Upper lobe of right lung (tissue), 1 donor: ENCODE data around the gene KBTBD8. TPM values are rescaled to one million over a fixed set of nuclear protein-coding genes. Genes with fewer than 3 reads are reported as not detected.

ENCODE experiments used
- ATAC-seq: fragments of 200-7000 bp; cut with Tn5 transposase; one replicate; pipeline ENCODE4 v1.9.1; 2020; ENCODE audit warnings: mild to moderate bottlenecking, moderate library complexity
- DNase-seq: peaks from one replicate; pipeline ENCODE4 v3.0.0-alpha.2; 2020
- H3K27ac ChIP-seq: fragments of 200-600 bp; one replicate; pipeline ENCODE4 v1.8.0; 2022
- H3K27me3 ChIP-seq: fragments of 200-600 bp; one replicate; pipeline ENCODE4 v1.8.0; 2022; ENCODE audit warnings: mild to moderate bottlenecking
- H3K36me3 ChIP-seq: fragments of 200-600 bp; one replicate; pipeline ENCODE4 v1.8.0; 2022
- H3K4me1 ChIP-seq: fragments of 200-600 bp; one replicate; pipeline ENCODE4 v1.8.0; 2022
- H3K4me3 ChIP-seq: fragments of 200-600 bp; one replicate; pipeline ENCODE4 v1.8.0; 2022; ENCODE audit warnings: mild to moderate bottlenecking
- H3K9me3 ChIP-seq: fragments of 200-600 bp; one replicate; pipeline ENCODE4 v1.8.0; 2022
- intact Hi-C: fragments of 100-400 bp; cut with DNase I; formaldehyde crosslinking; loops from one replicate; pipeline ENCODE4 v1.11.0; 2022
- total RNA-seq: library from RNA; stranded (reverse); fragmentation: NEBNext Ultra II Directional; extraction: Animal tissue kit (Norgen Biotek cat#: 25700); gene quantifications from one replicate; pipeline ENCODE4 v1.2.1, GENCODE V29; 2021
- TF ChIP-seq, protein P1 (sequence below): fragments of 200-600 bp; IDR thresholded peaks from one replicate; pipeline ENCODE4 v1.8.0; 2022; ENCODE audit warnings: antibody characterized with exemption
- donor health status: DM: no; HTN: yes; CAD: no; lungs with severe emphysema.

The KBTBD8 gene
- total RNA-seq, 1 donor from 2014 or later = 6.0 TPM

DNA sequence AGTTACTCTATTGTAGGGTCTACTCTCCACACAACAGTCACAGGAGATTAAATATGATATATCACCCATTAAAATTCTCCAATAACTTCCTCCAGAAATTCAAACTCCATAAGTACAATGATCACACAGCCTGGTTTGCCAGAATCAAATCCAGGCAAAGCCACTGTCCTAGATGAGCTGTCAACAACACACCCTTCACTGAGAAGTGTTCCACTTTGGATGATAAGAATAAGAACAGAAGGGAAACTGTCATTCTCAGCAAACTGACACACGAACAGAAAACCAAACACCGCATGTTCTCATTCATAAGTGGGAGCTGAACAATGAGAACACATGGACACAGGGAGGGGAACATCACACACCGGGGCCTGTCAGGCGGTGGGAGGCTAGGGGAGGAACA is 41.4 kb upstream of the KBTBD8 start:
- Histone ChIP-seq H3K9me3 (no peaks in the 10 kb centered on the region), H3K4me1 (no peaks in the 10 kb centered on the region), H3K4me3 (no peak overlapping the region), H3K27me3 (peaks cover 7% of the 10 kb centered on the region), H3K36me3 (no peaks in the 10 kb centered on the region), H3K27ac (no peak overlapping the region)
- TF ChIP-seq, protein P1, sequence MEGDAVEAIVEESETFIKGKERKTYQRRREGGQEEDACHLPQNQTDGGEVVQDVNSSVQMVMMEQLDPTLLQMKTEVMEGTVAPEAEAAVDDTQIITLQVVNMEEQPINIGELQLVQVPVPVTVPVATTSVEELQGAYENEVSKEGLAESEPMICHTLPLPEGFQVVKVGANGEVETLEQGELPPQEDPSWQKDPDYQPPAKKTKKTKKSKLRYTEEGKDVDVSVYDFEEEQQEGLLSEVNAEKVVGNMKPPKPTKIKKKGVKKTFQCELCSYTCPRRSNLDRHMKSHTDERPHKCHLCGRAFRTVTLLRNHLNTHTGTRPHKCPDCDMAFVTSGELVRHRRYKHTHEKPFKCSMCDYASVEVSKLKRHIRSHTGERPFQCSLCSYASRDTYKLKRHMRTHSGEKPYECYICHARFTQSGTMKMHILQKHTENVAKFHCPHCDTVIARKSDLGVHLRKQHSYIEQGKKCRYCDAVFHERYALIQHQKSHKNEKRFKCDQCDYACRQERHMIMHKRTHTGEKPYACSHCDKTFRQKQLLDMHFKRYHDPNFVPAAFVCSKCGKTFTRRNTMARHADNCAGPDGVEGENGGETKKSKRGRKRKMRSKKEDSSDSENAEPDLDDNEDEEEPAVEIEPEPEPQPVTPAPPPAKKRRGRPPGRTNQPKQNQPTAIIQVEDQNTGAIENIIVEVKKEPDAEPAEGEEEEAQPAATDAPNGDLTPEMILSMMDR = no peak
- DNase-seq (no peak), ATAC-seq (no peak)
- intact Hi-C loops = no loop called here

DNA sequence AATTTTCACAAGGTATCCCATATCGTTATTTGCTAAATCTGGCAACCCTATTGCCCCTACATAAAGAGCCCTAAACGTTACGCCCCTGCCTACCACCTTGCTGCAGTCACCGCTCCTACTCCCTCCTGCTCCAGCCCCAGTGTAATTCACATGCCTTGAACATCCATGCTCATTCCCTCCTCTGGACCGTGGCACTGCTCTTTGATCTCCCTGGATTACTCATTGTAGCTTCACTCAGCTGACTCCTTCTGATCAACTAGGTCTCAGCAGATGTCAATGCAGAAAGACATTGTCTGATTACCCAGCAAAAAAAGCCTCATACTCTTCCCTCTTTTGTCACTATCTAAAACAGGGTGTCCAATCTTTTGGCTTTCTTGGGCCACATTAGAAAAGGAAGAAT is 40.7 kb upstream of the KBTBD8 start:
- Histone ChIP-seq H3K9me3 (no peaks in the 10 kb centered on the region), H3K4me1 (no peaks in the 10 kb centered on the region), H3K36me3 (no peaks in the 10 kb centered on the region), H3K27me3 (peaks cover 7% of the 10 kb centered on the region), H3K4me3 (no peak overlapping the region), H3K27ac (no peak overlapping the region)
- ATAC-seq (no peak), DNase-seq (no peak)
- TF ChIP-seq, protein P1 = no peak
- intact Hi-C loops = no loop called here

DNA sequence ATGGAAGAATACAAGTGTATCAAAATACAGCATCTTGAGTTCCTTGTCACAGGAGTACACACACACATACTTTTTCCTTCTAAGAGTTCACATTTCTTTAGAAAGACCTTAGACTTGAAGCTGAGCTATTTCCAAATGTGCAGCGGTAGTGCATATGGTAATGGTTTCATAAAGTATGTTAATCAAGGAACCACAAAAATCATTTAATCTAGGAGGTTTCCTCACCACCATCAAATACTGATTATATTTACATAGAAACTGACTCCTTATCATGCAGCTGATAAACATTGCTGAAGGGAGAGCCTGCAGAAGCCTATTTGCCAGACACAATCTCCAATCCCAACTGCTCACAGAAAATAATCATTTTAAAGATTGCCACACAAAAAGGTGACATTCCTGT is 40.0 kb upstream of the KBTBD8 start:
- ATAC-seq = no peak
- Histone ChIP-seq H3K4me1 (no peaks in the 10 kb centered on the region), H3K4me3 (no peak overlapping the region), H3K27me3 (peaks cover 7% of the 10 kb centered on the region), H3K36me3 (no peaks in the 10 kb centered on the region), H3K27ac (no peak overlapping the region), H3K9me3 (no peaks in the 10 kb centered on the region)
- DNase-seq = no peak
- intact Hi-C loops = no loop called here
- TF ChIP-seq, protein P1 = no peak

DNA sequence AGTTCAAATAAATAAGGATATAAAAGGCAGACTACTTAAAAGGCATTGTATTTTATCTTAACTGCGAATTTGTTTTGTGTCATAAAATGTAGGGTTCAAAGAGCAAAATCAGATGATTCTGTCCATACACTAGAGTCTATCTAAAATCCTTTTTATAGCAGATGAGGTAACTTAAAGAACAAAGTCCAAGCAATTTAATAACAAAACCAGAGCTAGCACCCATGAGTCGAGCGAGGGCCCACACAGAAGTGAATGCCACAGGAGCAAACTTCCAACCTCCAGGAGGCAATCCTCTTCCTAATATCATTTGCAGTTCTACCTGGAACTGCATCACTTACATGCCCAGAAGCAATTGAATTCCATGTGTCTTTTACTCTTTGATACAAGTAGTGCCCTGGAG is 35.4 kb upstream of the KBTBD8 start:
- DNase-seq (no peak), ATAC-seq (no peak)
- Histone ChIP-seq H3K27me3 (peaks cover 7% of the 10 kb centered on the region), H3K9me3 (no peaks in the 10 kb centered on the region), H3K4me1 (no peaks in the 10 kb centered on the region), H3K36me3 (no peaks in the 10 kb centered on the region), H3K4me3 (no peak overlapping the region), H3K27ac (no peak overlapping the region)
- intact Hi-C loops = no loop called here
- TF ChIP-seq, protein P1 = no peak

DNA sequence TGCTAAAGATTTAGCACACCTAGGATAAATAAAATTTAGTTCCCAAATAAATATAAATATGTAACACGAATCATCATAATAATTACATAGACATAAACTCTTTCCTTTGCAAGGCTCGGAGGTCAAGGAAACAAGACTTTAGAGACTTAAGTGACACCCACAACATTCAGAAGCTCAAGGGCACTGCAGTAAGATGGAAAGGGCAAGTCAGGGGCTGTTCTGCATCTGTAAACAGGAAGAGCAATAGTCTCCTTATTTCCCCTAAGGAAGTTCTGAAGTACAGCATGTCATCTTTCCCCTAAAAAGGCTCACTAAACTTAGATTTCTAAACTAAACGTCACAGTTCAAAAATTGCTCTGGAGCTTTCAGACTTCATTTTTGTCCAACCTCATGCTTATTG is 26.9 kb upstream of the KBTBD8 start:
- DNase-seq = no peak
- intact Hi-C loops = no loop called here
- no peak for ATAC-seq
- H3K4me1 ChIP-seq = peaks cover 5% of the 10 kb centered on the region
- no peaks in the 10 kb centered on the region for H3K9me3 ChIP-seq
- no peak overlapping the region for H3K4me3 ChIP-seq
- no peaks in the 10 kb centered on the region for H3K36me3 ChIP-seq
- no peak overlapping the region for H3K27ac ChIP-seq
- TF ChIP-seq, protein P1 = no peak
- no peaks in the 10 kb centered on the region for H3K27me3 ChIP-seq

DNA sequence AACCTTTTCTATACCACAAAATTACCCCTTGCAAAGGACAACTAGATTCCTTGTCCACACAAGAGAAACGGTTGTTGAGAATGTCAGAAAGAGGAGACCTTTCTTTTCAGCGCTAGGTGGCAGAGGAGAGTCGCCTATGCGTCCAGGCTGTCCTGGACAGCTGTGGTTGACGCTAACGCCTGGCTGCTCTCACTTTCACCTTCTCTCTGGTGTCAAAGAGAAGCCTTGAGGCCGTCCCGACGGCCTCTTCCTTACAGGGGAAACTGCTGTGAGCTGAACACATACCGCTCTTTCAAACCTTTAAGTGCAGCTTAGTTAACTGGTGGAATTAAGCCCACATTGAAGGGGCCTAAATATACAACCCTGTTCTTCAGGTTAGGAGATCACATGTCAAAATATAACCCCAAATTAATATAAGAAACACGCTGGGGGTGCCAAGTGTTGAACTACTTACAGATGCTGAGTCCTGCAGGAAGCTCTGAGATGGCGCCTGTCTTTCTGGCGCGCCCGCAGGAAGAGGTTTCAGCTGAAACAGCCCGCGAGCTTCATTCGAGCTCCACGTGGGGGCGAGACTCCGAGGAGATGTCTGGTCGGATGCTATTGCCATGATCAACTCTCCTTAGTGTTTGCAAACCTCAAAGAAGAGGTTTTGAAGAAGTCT is 26.1 kb upstream of the KBTBD8 start:
- Histone ChIP-seq H3K27ac (no peak overlapping the region), H3K36me3 (no peaks in the 10 kb centered on the region), H3K4me3 (peak overlapping the region; percentile 44), H3K4me1 (peaks cover 5% of the 10 kb centered on the region), H3K9me3 (no peaks in the 10 kb centered on the region), H3K27me3 (no peaks in the 10 kb centered on the region)
- ATAC-seq (peak; percentile 99), DNase-seq (peak; percentile 76)
- intact Hi-C loops = no loop called here
- TF ChIP-seq, protein P1 = peak; percentile 84
